GM12891 (cell line): ENCODE results near the gene WHRN.

Experiments used
- POLR2A ChIP-seq: IDR thresholded peaks from 2 replicates; pipeline ENCODE4 v1.6.1; 2011; ENCODE audit warnings: low read depth, low read length, control low read depth
- POLR2AphosphoS5 ChIP-seq: IDR thresholded peaks from 2 replicates; pipeline ENCODE4 v1.6.1; 2011; ENCODE audit warnings: low read depth, low read length, control low read depth

DNA sequence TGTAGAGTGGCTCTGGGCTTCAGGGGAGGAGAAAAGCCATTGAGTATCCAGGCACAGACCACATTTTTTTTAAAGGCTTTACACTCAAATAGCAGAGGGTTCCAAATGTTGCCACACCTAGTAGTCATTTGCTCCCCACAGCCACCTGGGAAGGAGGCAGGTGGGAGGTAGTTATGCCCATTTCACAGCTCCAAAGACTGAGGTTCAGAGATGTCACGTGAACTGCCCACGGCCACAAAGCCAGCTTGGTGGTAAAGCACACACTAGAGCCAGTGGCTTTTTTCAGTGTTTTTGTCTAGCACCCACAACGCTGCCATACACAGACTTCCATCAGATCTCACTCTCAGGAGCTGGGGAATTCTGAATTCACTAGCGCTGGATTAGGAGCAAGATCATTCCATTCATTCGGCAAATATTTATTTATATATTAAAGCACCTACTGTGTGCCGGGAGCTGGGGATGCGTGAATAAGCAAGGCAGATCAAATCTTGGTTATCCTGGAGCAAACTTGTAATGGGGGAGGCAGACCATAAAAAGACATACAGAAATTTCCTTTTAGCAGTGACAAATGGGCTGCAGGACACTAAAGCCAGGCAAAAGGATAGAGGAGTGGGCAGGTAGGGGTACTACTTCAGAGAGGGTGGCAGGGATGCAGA, 7.4 kb downstream of the WHRN start:
- TF ChIP-seq POLR2A (no peak), POLR2AphosphoS5 (no peak)
